CD4-positive, alpha-beta T cell (primary cell): ENCODE results near the gene PTPRM. TPM values are rescaled to one million over a fixed set of nuclear protein-coding genes. Genes with fewer than 3 reads are reported as not detected.

Experiments
- ATAC-seq: fragments of 200-7000 bp; cut with Tn5 transposase; one replicate; pipeline ENCODE4 v1.10.0; 2022; ENCODE audit warnings: mild to moderate bottlenecking; ENCODE audit not compliant: poor library complexity
- CTCF ChIA-PET: fragments of 350-600 bp; sonication (Branson Sonifier 250); formaldehyde crosslinking; loops from one replicate; lab custom pipeline; 2021; ENCODE audit warnings: antibody characterized with exemption, inconsistent platforms; lab: Charles Lee
- POLR2A ChIA-PET: fragments of 350-600 bp; sonication (Branson Sonifier 250); formaldehyde crosslinking; loops from one replicate; lab custom pipeline; 2021; ENCODE audit warnings: antibody characterized with exemption, inconsistent platforms; lab: Charles Lee
- DNase-seq, 14 experiments: peaks; one replicate each; pipeline ENCODE4 v3.0.0-alpha.2; 2013 to 2020; ENCODE audit warnings: mixed read lengths in 2 of 14
- H3K27ac ChIP-seq, 2 donors: one replicate each; pipeline versions ENCODE4 v1.5.1 to v1.7.0; 2013; ENCODE audit warnings: low read length in 2 of 2, low read depth in 1 of 2, mild to moderate bottlenecking in 1 of 2
- H3K27me3 ChIP-seq, 2 experiments: 1 replicate in 1 of 2; 2 replicates in 1 of 2; pipeline versions ENCODE4 v1.6.1 to v1.7.0; 2013; ENCODE audit warnings: low read length in 2 of 2, control low read depth in 1 of 2, mild to moderate bottlenecking in 1 of 2, moderate library complexity in 1 of 2; ENCODE audit not compliant: insufficient read depth in 2 of 2, control insufficient read depth in 1 of 2
- H3K36me3 ChIP-seq: one replicate; pipeline ENCODE4 v1.6.1; 2013; ENCODE audit warnings: low read length, control low read depth; ENCODE audit not compliant: insufficient read depth
- H3K4me1 ChIP-seq: one replicate; pipeline ENCODE4 v1.6.1; 2013; ENCODE audit warnings: low read length, control low read depth; ENCODE audit not compliant: insufficient read depth
- H3K4me3 ChIP-seq: one replicate; pipeline ENCODE4 v1.5.1; 2013; ENCODE audit warnings: mild to moderate bottlenecking, low read length, moderate library complexity
- H3K9me3 ChIP-seq, 2 experiments: 1 replicate in 1 of 2; 2 replicates in 1 of 2; pipeline versions ENCODE4 v1.6.1 to v1.7.0; 2013; ENCODE audit warnings: low read length in 2 of 2, mild to moderate bottlenecking in 2 of 2, control low read depth in 1 of 2, moderate library complexity in 1 of 2; ENCODE audit not compliant: control insufficient read depth in 1 of 2, insufficient read depth in 1 of 2
- H3K27ac Mint-ChIP-seq: one replicate; pipeline ENCODE4 v1.8.0; 2020; ENCODE audit warnings: mixed read lengths
- H3K27me3 Mint-ChIP-seq: one replicate; pipeline ENCODE4 v1.8.0; 2021; ENCODE audit warnings: mixed read lengths
- H3K36me3 Mint-ChIP-seq: one replicate; pipeline ENCODE4 v1.8.0; 2021; ENCODE audit warnings: low read depth, mixed read lengths
- H3K4me1 Mint-ChIP-seq: one replicate; pipeline ENCODE4 v1.8.0; 2021; ENCODE audit warnings: low read depth, mixed read lengths
- H3K4me3 Mint-ChIP-seq: one replicate; pipeline ENCODE4 v1.8.0; 2020; ENCODE audit warnings: mild to moderate bottlenecking, mixed read lengths
- H3K9me3 Mint-ChIP-seq: one replicate; pipeline ENCODE4 v1.8.0; 2020; ENCODE audit warnings: mixed read lengths
- intact Hi-C, 2 experiments: fragments of 100-400 bp; cut with DNase I in 1 of 2; cut with micrococcal nuclease in 1 of 2; formaldehyde crosslinking; loops; one replicate each; pipeline versions ENCODE4 v1.15.1 to v1.9.0; 2023 to 2025; cut with DNase I, micrococcal nuclease
- total RNA-seq, 174 experiments: library from RNA in 2 of 174; stranded (reverse) in 2 of 174; gene quantifications; one replicate each; pipeline ENCODE4 v1.2.3 and lab custom pipeline; 2021 to 2026
- TF ChIP-seq, protein P1 (sequence below): fragments of 200-600 bp; IDR thresholded peaks from one replicate; pipeline ENCODE4 v1.8.0; 2022; ENCODE audit warnings: antibody characterized with exemption, mild to moderate bottlenecking

PTPRM gene
- total RNA-seq, 2 experiments from 2014 or later, result 21.7 to 21.9 TPM

DNA sequence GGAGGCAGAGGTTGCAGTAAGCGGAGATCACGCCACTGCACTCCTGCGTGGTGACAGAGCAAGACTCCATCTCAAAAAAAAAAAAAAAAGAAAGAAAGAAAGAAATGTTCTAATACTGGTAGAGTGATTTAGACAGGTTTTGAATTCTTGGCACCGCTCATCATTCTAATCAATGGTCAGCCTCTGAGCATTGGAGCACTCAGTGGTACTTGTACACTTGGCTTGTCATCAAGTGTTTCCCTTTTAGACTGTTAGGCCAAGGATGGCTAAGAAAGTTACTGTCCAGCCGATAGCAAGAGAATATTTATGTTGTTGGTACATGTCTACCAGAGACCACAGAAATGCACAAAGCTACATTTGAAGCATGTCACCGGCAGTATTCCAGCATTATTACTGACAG is 598.0 kb downstream of the PTPRM start:
- CTCF ChIA-PET, result no interaction called here
- Mint-ChIP-seq H3K9me3 (no peaks in the 10 kb centered on the region), H3K4me3 (no peak overlapping the region), H3K36me3 (no peaks in the 10 kb centered on the region), H3K27me3 (no peaks in the 10 kb centered on the region), H3K27ac (no peak overlapping the region), H3K4me1 (no peaks in the 10 kb centered on the region)
- POLR2A ChIA-PET, result no interaction called here
- TF ChIP-seq, protein P1, sequence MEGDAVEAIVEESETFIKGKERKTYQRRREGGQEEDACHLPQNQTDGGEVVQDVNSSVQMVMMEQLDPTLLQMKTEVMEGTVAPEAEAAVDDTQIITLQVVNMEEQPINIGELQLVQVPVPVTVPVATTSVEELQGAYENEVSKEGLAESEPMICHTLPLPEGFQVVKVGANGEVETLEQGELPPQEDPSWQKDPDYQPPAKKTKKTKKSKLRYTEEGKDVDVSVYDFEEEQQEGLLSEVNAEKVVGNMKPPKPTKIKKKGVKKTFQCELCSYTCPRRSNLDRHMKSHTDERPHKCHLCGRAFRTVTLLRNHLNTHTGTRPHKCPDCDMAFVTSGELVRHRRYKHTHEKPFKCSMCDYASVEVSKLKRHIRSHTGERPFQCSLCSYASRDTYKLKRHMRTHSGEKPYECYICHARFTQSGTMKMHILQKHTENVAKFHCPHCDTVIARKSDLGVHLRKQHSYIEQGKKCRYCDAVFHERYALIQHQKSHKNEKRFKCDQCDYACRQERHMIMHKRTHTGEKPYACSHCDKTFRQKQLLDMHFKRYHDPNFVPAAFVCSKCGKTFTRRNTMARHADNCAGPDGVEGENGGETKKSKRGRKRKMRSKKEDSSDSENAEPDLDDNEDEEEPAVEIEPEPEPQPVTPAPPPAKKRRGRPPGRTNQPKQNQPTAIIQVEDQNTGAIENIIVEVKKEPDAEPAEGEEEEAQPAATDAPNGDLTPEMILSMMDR, result no peak
- Histone ChIP-seq H3K27me3 (no peaks in the 10 kb centered on the region), H3K4me3 (no peak overlapping the region), H3K9me3 (peaks cover 0 to 3% of the 10 kb centered on the region in 2 experiments), H3K4me1 (no peaks in the 10 kb centered on the region), H3K36me3 (no peaks in the 10 kb centered on the region), H3K27ac (no peak overlapping the region)
- DNase-seq, result no peak
- ATAC-seq, result no peak
- intact Hi-C loops, result no loop called here

DNA sequence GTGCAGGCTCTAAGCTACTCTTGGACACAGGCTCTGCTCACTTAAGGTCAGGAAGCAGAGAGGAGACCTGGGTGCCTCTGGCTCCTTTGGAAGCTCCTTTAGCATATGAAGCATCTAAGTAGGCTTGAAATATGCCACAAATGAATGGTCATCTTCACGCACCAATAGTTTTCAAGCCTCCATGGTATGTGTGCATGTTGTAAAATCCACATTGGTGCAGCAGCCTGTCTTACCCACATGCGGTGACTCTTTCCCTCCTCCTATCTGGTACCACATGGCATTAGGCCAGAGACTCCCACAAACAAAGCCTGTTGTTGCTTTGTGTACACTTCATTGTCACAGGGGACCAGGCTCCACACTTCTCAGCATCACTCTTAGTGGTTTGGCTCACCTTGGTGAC is 599.9 kb downstream of the PTPRM start:
- Histone ChIP-seq H3K9me3 (no peaks in the 10 kb centered on the region), H3K27me3 (no peaks in the 10 kb centered on the region), H3K4me1 (no peaks in the 10 kb centered on the region), H3K36me3 (no peaks in the 10 kb centered on the region), H3K27ac (no peak overlapping the region), H3K4me3 (no peak overlapping the region)
- ChIA-PET POLR2A (no interaction called here), CTCF (no interaction called here)
- H3K4me3 Mint-ChIP-seq, result no peak overlapping the region
- H3K27ac Mint-ChIP-seq, result no peak overlapping the region
- H3K4me1 Mint-ChIP-seq, result no peaks in the 10 kb centered on the region
- intact Hi-C loops, result no loop called here
- DNase-seq (no peak), ATAC-seq (no peak)
- H3K9me3 Mint-ChIP-seq, result no peaks in the 10 kb centered on the region
- TF ChIP-seq, protein P1, result no peak
- no peaks in the 10 kb centered on the region for H3K36me3 Mint-ChIP-seq
- no peaks in the 10 kb centered on the region for H3K27me3 Mint-ChIP-seq

DNA sequence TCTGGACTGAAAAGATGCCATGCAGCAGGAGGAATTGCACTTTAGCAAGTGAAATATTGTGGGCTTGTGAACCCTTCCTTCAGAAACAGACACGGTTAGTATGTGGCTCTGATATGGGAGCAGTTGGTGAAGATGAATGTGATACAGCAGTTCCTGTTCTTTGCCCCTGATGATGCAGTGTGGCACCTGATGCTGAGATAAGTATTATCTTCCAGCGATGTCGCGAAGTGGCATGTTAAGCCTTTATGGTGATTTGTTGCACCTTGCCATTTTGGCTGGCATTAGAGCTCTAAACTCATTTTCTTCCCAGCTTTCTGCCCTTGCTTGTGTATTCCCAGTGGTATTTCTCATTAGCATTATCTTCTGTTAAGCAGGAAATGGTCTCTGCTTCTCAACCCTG is 600.6 kb downstream of the PTPRM start:
- no peaks in the 10 kb centered on the region for H3K27me3 ChIP-seq
- DNase-seq, result no peak
- Mint-ChIP-seq H3K27ac (no peak overlapping the region), H3K4me3 (no peak overlapping the region), H3K36me3 (no peaks in the 10 kb centered on the region), H3K4me1 (no peaks in the 10 kb centered on the region), H3K27me3 (no peaks in the 10 kb centered on the region), H3K9me3 (no peaks in the 10 kb centered on the region)
- ATAC-seq, result no peak
- ChIA-PET CTCF (no interaction called here), POLR2A (no interaction called here)
- no peak overlapping the region for H3K27ac ChIP-seq
- no peak overlapping the region for H3K4me3 ChIP-seq
- intact Hi-C loops, result no loop called here
- TF ChIP-seq, protein P1, result no peak
- no peaks in the 10 kb centered on the region for H3K36me3 ChIP-seq
- H3K4me1 ChIP-seq, result no peaks in the 10 kb centered on the region
- no peaks in the 10 kb centered on the region for H3K9me3 ChIP-seq
